ENCODE data around the gene ADCY7.

ADCY7 gene

GRCh38 chr16:50313596-50314478, 47.5 kb downstream of the ADCY7 start:
- DNase-seq (ENCODE audit: extremely low read depth, low read depth), result no peak
- no peak overlapping the region for H3K4me3 ChIP-seq (replicated peaks; ENCODE audit: low read depth, low read length)

GRCh38 chr16:50314665-50315064, 48.3 kb downstream of the ADCY7 start:
- no peak overlapping the region for H3K4me3 ChIP-seq (replicated peaks; ENCODE audit: low read depth, low read length)
- TF ChIP-seq CTCF (IDR thresholded peaks at IDR 0.05; ENCODE audit: low read depth, low read length, missing control alignments), result no peak
- no peak for DNase-seq (ENCODE audit: extremely low read depth, low read depth)

More at GRCh38 chr16:50313596-50314478, 47.5 kb downstream of the ADCY7 start:
- TF ChIP-seq CTCF (IDR thresholded peaks at IDR 0.05; ENCODE audit: low read depth, low read length, missing control alignments), result no peak

- DNase-seq (ENCODE audit: extremely low read depth, low read depth), result no peak
- TF ChIP-seq CTCF (IDR thresholded peaks at IDR 0.05; ENCODE audit: low read depth, low read length, missing control alignments), result no peak
- H3K4me3 ChIP-seq (replicated peaks; ENCODE audit: low read depth, low read length), result no peak overlapping the region
These were observed 49.1 kb downstream of the ADCY7 start for GRCh38 chr16:50315346-50315997.

- DNase-seq (ENCODE audit: extremely low read depth, low read depth), result no peak
- TF ChIP-seq CTCF (IDR thresholded peaks at IDR 0.05; ENCODE audit: low read depth, low read length, missing control alignments), result no peak
- H3K4me3 ChIP-seq (replicated peaks; ENCODE audit: low read depth, low read length), result no peak overlapping the region
These were observed 49.9 kb downstream of the ADCY7 start for GRCh38 chr16:50316102-50316847.

- DNase-seq (ENCODE audit: extremely low read depth, low read depth), result no peak
- no peak for TF ChIP-seq CTCF (IDR thresholded peaks at IDR 0.05; ENCODE audit: low read depth, low read length, missing control alignments)
These were observed 50.7 kb downstream of the ADCY7 start for GRCh38 chr16:50316848-50317630.

More at GRCh38 chr16:50316848-50317630, 50.7 kb downstream of the ADCY7 start:
- no peak overlapping the region for H3K4me3 ChIP-seq (replicated peaks; ENCODE audit: low read depth, low read length)
